ENCODE results near the gene BEND6.
"Not testable (repeated sequence)": the region's sequence is repeated elsewhere in the genome, so short reads cannot be mapped to it uniquely, and the experiment has no call there.

The BEND6 gene

GRCh38 chr6:56995347-56995902, 40.5 kb downstream of the BEND6 start:
- H3K27ac ChIP-seq: no peak overlapping the region
- no peaks in the 10 kb centered on the region for H4K20me1 ChIP-seq (ENCODE audit: insufficient read depth)
- no peaks in the 10 kb centered on the region for H3K79me2 ChIP-seq (ENCODE audit: insufficient read depth, low read depth)
- H3K4me2 ChIP-seq: no peak overlapping the region
- no peaks in the 10 kb centered on the region for H3K36me3 ChIP-seq (ENCODE audit: insufficient read depth)
- H3K27me3 ChIP-seq (ENCODE audit: insufficient read depth, low read depth): no peaks in the 10 kb centered on the region
- no peak overlapping the region for H3K9ac ChIP-seq
- no peaks in the 10 kb centered on the region for H3K4me1 ChIP-seq (ENCODE audit: low read depth, poor library complexity, severe bottlenecking)
- H2AFZ ChIP-seq (ENCODE audit: low read depth): no peak overlapping the region
- H3K4me3 ChIP-seq (IDR thresholded peaks at IDR 0.05; ENCODE audit: insufficient read depth, low read depth, low read length): no peak overlapping the region
- peak; percentile 20; the same call in 1 of the 2 replicates for TF ChIP-seq CTCF (conservative IDR thresholded peaks at IDR 0.05; ENCODE audit: low read depth, low read length)

- Histone ChIP-seq H3K36me3 (ENCODE audit: insufficient read depth) (no peaks in the 10 kb centered on the region), H3K27ac (no peak overlapping the region), H2AFZ (ENCODE audit: low read depth) (no peak overlapping the region), H3K9ac (no peak overlapping the region), H3K4me1 (ENCODE audit: low read depth, poor library complexity, severe bottlenecking) (peaks cover 7% of the 10 kb centered on the region), H3K4me2 (no peak overlapping the region), H4K20me1 (ENCODE audit: insufficient read depth) (no peaks in the 10 kb centered on the region), H3K79me2 (ENCODE audit: insufficient read depth, low read depth) (no peaks in the 10 kb centered on the region), H3K27me3 (ENCODE audit: insufficient read depth, low read depth) (no peaks in the 10 kb centered on the region), H3K4me3 (IDR thresholded peaks at IDR 0.05; ENCODE audit: insufficient read depth, low read depth, low read length) (no peak overlapping the region)
- no peak for TF ChIP-seq CTCF (conservative IDR thresholded peaks at IDR 0.05; ENCODE audit: low read depth, low read length)
Observed at GRCh38 chr6:56996401-56996800, 41.5 kb downstream of the BEND6 start.

- Histone ChIP-seq H4K20me1 (ENCODE audit: insufficient read depth) (no peaks in the 10 kb centered on the region), H3K9ac (no peak overlapping the region), H3K4me2 (no peak overlapping the region), H3K27me3 (ENCODE audit: insufficient read depth, low read depth) (no peaks in the 10 kb centered on the region), H3K79me2 (ENCODE audit: insufficient read depth, low read depth) (no peaks in the 10 kb centered on the region), H3K4me3 (IDR thresholded peaks at IDR 0.05; ENCODE audit: insufficient read depth, low read depth, low read length) (no peak overlapping the region), H3K36me3 (ENCODE audit: insufficient read depth) (no peaks in the 10 kb centered on the region), H3K4me1 (ENCODE audit: low read depth, poor library complexity, severe bottlenecking) (peaks cover 18% of the 10 kb centered on the region), H2AFZ (ENCODE audit: low read depth) (no peak overlapping the region), H3K27ac (no peak overlapping the region)
- no peak for TF ChIP-seq CTCF (conservative IDR thresholded peaks at IDR 0.05; ENCODE audit: low read depth, low read length)
Observed at GRCh38 chr6:56999049-56999448, 44.1 kb downstream of the BEND6 start.

GRCh38 chr6:56999748-57000147, 44.8 kb downstream of the BEND6 start:
- not testable (repeated sequence) for H3K4me3 ChIP-seq (IDR thresholded peaks at IDR 0.05; ENCODE audit: insufficient read depth, low read depth, low read length); H3K9ac ChIP-seq; H3K79me2 ChIP-seq (ENCODE audit: insufficient read depth, low read depth); H2AFZ ChIP-seq (ENCODE audit: low read depth); H3K4me2 ChIP-seq; H3K36me3 ChIP-seq (ENCODE audit: insufficient read depth); H3K27ac ChIP-seq; H3K27me3 ChIP-seq (ENCODE audit: insufficient read depth, low read depth); H4K20me1 ChIP-seq (ENCODE audit: insufficient read depth)
- H3K4me1 ChIP-seq (ENCODE audit: low read depth, poor library complexity, severe bottlenecking): peaks cover 18% of the 10 kb centered on the region

- no peaks in the 10 kb centered on the region for H3K27me3 ChIP-seq (ENCODE audit: insufficient read depth, low read depth)
- H3K9ac ChIP-seq: no peak overlapping the region
- H3K27ac ChIP-seq: no peak overlapping the region
- H3K4me2 ChIP-seq: peak overlapping the region; percentile 31; the same call in 1 of the 2 replicates
- H2AFZ ChIP-seq (ENCODE audit: low read depth): no peak overlapping the region
- H3K36me3 ChIP-seq (ENCODE audit: insufficient read depth): no peaks in the 10 kb centered on the region
- no peak overlapping the region for H3K4me3 ChIP-seq (IDR thresholded peaks at IDR 0.05; ENCODE audit: insufficient read depth, low read depth, low read length)
- no peak for TF ChIP-seq CTCF (conservative IDR thresholded peaks at IDR 0.05; ENCODE audit: low read depth, low read length)
- no peaks in the 10 kb centered on the region for H3K79me2 ChIP-seq (ENCODE audit: insufficient read depth, low read depth)
- no peaks in the 10 kb centered on the region for H4K20me1 ChIP-seq (ENCODE audit: insufficient read depth)
- H3K4me1 ChIP-seq (ENCODE audit: low read depth, poor library complexity, severe bottlenecking): peaks cover 18% of the 10 kb centered on the region
Observed at GRCh38 chr6:57002197-57002596, 47.3 kb downstream of the BEND6 start.
